Activated naive CD4-positive, alpha-beta T cell treated with anti-CD3 and anti-CD28 coated beads, Interleukin-2, amount 50 U/mL, for 24 hours (primary cell): ENCODE results near the gene SOX2.
A peak's percentile ranks its signal among the peaks of the same experiment; 100 is the strongest.

Experiments
- H3K27ac Mint-ChIP-seq: one replicate; pipeline ENCODE4 v1.8.0; 2021; ENCODE audit warnings: mild to moderate bottlenecking, mixed read lengths
- H3K27me3 Mint-ChIP-seq: one replicate; pipeline ENCODE4 v1.8.0; 2021; ENCODE audit warnings: mixed read lengths
- H3K36me3 Mint-ChIP-seq: one replicate; pipeline ENCODE4 v1.8.0; 2021; ENCODE audit warnings: mixed read lengths
- H3K4me1 Mint-ChIP-seq: one replicate; pipeline ENCODE4 v1.8.0; 2021; ENCODE audit warnings: mixed read lengths
- H3K4me3 Mint-ChIP-seq: one replicate; pipeline ENCODE4 v1.8.0; 2021; ENCODE audit warnings: mild to moderate bottlenecking, mixed read lengths
- H3K9me3 Mint-ChIP-seq: one replicate; pipeline ENCODE4 v1.8.0; 2021; ENCODE audit warnings: mixed read lengths

Gene SOX2

DNA sequence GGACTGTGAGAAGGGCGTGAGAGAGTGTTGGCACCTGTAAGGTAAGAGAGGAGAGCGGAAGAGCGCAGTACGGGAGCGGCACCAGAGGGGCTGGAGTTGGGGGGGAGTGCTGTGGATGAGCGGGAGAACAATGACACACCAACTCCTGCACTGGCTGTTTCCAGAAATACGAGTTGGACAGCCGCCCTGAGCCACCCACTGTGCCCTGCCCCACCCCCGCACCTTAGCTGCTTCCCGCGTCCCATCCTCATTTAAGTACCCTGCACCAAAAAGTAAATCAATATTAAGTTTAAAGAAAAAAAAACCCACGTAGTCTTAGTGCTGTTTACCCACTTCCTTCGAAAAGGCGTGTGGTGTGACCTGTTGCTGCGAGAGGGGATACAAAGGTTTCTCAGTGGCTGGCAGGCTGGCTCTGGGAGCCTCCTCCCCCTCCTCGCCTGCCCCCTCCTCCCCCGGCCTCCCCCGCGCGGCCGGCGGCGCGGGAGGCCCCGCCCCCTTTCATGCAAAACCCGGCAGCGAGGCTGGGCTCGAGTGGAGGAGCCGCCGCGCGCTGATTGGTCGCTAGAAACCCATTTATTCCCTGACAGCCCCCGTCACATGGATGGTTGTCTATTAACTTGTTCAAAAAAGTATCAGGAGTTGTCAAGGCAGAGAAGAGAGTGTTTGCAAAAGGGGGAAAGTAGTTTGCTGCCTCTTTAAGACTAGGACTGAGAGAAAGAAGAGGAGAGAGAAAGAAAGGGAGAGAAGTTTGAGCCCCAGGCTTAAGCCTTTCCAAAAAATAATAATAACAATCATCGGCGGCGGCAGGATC lies at the start of gene SOX2:
Gene SOX2, plus strand, starts transcription at position 601 of the 811 bp plus-strand sequence. CDS start 436 bp downstream, outside the sequence.
- Mint-ChIP-seq H3K27me3 (peaks cover 53% of the 10 kb centered on the region), H3K27ac (no peak within 1 kb of the TSS), H3K4me3 (peak within 1 kb of the TSS; percentile 42), H3K9me3 (peaks cover 13% of the 10 kb centered on the region), H3K36me3 (peaks cover 5% of the 10 kb centered on the region), H3K4me1 (peaks cover 8% of the 10 kb centered on the region)

- Mint-ChIP-seq H3K36me3 (peaks cover 2% of the 10 kb centered on the region), H3K27ac (no peak overlapping the region), H3K4me3 (no peak overlapping the region), H3K4me1 (no peaks in the 10 kb centered on the region), H3K27me3 (peaks cover 18% of the 10 kb centered on the region), H3K9me3 (peaks cover 13% of the 10 kb centered on the region)
Observed at GRCh38 chr3:181683563-181683962, 28.2 kb upstream of the SOX2 start.

GRCh38 chr3:181687190-181687589 lies 24.5 kb upstream of the SOX2 start:
- Mint-ChIP-seq H3K9me3 (peaks cover 7% of the 10 kb centered on the region), H3K4me1 (no peaks in the 10 kb centered on the region), H3K36me3 (peaks cover 2% of the 10 kb centered on the region), H3K27me3 (peaks cover 22% of the 10 kb centered on the region), H3K27ac (no peak overlapping the region), H3K4me3 (no peak overlapping the region)

DNA sequence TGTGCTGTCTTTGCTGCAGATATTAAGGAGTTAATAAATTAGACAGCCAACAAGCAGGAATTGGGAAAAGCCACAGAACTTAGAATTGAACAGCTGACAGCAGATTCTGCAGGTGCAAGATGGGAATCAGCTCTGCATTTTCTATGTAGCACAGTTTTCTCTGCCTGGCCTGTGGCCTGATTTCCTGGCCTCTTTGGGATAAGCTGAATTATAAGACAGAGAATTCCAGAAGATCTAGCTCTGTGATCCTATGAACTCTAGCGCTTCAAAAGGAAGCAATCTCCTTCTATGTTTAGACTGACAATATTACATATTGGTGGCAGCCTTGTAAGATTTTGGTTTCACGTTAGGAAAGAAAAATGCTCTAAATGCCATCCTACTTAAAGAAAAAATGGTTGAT lies 24.0 kb upstream of the SOX2 start:
- Mint-ChIP-seq H3K4me3 (no peak overlapping the region), H3K27me3 (peaks cover 21% of the 10 kb centered on the region), H3K36me3 (peaks cover 2% of the 10 kb centered on the region), H3K4me1 (no peaks in the 10 kb centered on the region), H3K27ac (no peak overlapping the region), H3K9me3 (peaks cover 7% of the 10 kb centered on the region)

- no peak overlapping the region for H3K27ac Mint-ChIP-seq
- H3K9me3 Mint-ChIP-seq: peaks cover 2% of the 10 kb centered on the region
- H3K36me3 Mint-ChIP-seq: peaks cover under 1% of the 10 kb centered on the region
- peaks cover 21% of the 10 kb centered on the region for H3K27me3 Mint-ChIP-seq
- H3K4me1 Mint-ChIP-seq: no peaks in the 10 kb centered on the region
- H3K4me3 Mint-ChIP-seq: no peak overlapping the region
Observed at GRCh38 chr3:181689546-181689945, 22.2 kb upstream of the SOX2 start.

DNA sequence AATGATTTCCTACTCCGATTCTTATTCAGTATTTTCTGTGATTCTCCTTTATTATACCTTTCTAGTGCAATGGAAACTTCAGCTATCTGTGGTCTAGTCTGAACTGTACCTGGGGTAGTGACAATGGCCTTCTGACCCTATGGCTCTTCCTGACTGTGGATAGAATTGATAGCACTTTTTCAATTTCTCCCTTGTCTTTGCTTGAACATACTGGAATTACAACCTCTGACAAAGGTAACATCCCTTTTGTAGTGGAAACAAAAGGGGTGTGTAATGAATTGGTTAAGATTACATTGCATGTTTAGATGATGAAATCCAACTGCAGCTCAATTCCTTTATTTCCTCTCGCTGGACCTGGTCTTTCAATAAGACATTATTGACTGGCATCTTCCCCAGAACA lies 21.0 kb upstream of the SOX2 start:
- no peaks in the 10 kb centered on the region for H3K36me3 Mint-ChIP-seq
- H3K4me3 Mint-ChIP-seq: no peak overlapping the region
- H3K27ac Mint-ChIP-seq: no peak overlapping the region
- peaks cover 2% of the 10 kb centered on the region for H3K4me1 Mint-ChIP-seq
- H3K9me3 Mint-ChIP-seq: no peaks in the 10 kb centered on the region
- H3K27me3 Mint-ChIP-seq: peaks cover 23% of the 10 kb centered on the region

GRCh38 chr3:181691901-181692300 lies 19.8 kb upstream of the SOX2 start:
- Mint-ChIP-seq H3K36me3 (no peaks in the 10 kb centered on the region), H3K27ac (no peak overlapping the region), H3K27me3 (peaks cover 29% of the 10 kb centered on the region), H3K9me3 (peaks cover 1% of the 10 kb centered on the region), H3K4me3 (no peak overlapping the region), H3K4me1 (peaks cover 10% of the 10 kb centered on the region)

GRCh38 chr3:181692311-181693145 lies 19.2 kb upstream of the SOX2 start:
- Mint-ChIP-seq H3K27me3 (peaks cover 31% of the 10 kb centered on the region), H3K36me3 (no peaks in the 10 kb centered on the region), H3K27ac (no peak overlapping the region), H3K9me3 (peaks cover 6% of the 10 kb centered on the region), H3K4me3 (no peak overlapping the region), H3K4me1 (peaks cover 11% of the 10 kb centered on the region)

DNA sequence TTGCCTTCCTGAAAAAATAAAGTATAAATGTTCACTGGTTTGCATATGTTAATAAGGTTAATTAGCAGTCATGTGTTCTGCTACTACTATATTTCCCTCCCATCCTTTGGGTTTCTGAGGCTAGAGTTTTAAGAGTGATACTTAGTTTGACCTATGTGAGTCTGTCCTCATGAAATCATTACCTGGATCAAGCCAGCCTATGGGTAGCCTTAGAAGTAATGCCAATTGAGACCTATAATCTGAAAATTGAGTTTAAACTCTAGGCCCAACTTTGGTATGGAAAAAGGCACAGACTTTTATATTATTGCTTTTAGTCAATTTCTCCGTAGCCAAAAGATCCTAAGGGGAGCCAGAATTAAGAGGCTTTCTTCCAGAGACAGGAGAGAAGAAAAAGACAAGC lies 18.4 kb upstream of the SOX2 start:
- no peak overlapping the region for H3K4me3 Mint-ChIP-seq
- peaks cover 37% of the 10 kb centered on the region for H3K27me3 Mint-ChIP-seq
- H3K4me1 Mint-ChIP-seq: peaks cover 11% of the 10 kb centered on the region
- H3K36me3 Mint-ChIP-seq: no peaks in the 10 kb centered on the region
- peaks cover 12% of the 10 kb centered on the region for H3K9me3 Mint-ChIP-seq
- H3K27ac Mint-ChIP-seq: no peak overlapping the region

DNA sequence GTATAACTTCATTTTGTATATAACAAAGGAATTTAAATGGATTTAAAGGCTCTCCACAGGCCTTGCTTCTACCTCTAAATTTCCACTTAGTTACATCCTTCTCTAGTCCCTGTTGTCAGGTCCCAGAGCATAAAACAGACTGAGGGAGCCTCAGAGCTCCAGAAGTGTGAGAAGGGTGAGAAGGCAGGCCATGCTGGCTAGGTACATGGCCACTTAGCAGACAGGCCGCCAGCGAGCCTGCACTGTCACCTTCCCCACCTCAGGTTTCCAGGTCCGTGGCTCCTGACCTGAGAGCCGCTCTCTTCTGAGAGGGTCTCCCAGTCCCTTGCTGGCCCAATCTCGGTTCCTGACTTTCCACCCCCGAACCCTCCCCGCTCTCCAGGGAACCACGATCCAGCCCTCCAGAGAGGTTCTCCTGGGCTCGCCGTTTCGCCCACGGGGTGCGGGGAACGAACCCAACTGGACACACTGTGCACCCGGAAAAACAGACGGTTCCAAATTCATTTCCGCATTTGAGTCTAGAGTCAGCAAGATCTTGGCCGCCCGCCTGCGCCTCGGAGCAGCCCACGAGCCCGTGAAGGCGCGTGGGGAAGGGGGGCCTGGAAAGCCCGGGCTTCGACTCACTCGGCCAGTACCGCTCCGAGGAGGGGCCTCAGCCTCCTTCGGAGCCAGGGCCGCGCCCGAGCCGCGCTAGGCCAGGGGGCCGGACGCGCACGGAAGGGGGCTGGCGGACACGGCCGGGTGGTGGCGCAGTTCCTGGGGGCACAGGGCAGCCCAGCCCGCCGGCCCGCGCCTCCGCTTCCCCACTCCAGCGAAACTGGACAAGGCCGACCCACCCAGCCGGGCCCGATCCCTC lies 16.7 kb upstream of the SOX2 start:
- no peak overlapping the region for H3K27ac Mint-ChIP-seq
- peaks cover 12% of the 10 kb centered on the region for H3K9me3 Mint-ChIP-seq
- peaks cover 48% of the 10 kb centered on the region for H3K27me3 Mint-ChIP-seq
- H3K36me3 Mint-ChIP-seq: no peaks in the 10 kb centered on the region
- H3K4me1 Mint-ChIP-seq: peaks cover 12% of the 10 kb centered on the region
- no peak overlapping the region for H3K4me3 Mint-ChIP-seq

DNA sequence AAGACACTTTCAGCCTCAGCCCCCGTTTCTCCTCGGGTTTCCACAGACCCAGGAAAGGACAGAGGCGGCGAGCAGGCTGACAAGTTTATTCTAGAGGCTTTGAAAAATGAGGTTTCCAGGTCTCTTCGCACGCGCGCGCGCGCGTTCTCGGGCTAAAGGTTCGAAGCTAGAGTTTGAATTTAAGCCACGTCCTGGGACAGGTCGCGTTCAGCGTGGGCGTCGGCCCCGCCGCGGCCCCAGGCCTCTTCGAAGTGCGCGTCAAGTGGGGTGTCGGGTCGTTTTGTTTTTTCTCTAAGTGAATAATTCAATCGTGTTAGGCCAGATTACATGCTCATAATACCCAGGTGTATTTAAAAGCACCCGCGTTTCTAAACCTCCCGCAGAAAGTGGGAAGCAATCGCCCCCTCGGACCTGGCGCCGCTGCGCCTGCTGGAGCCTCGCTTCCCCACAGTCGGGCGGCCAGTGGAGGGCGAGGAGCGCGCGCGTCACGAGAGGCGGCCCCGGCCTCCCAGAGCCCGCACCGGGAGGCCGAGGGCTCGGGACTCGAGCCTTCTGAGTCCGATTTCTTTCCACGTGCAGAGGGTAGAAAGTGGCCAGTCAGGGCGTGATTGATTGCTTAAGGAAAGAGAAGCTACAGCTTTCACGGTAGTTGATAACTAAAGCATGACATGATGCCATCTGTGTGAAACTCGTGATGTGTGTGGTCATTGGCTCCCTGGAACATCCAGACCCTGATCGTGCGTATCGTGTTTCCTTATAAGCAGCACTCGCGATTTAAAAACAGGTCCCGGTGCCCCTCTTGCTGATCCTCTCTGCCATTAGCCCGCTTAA lies 15.8 kb upstream of the SOX2 start:
- Mint-ChIP-seq H3K36me3 (peaks cover 2% of the 10 kb centered on the region), H3K27ac (no peak overlapping the region), H3K4me3 (peak overlapping the region; percentile 4), H3K4me1 (peaks cover 20% of the 10 kb centered on the region), H3K27me3 (peaks cover 53% of the 10 kb centered on the region), H3K9me3 (peaks cover 17% of the 10 kb centered on the region)

DNA sequence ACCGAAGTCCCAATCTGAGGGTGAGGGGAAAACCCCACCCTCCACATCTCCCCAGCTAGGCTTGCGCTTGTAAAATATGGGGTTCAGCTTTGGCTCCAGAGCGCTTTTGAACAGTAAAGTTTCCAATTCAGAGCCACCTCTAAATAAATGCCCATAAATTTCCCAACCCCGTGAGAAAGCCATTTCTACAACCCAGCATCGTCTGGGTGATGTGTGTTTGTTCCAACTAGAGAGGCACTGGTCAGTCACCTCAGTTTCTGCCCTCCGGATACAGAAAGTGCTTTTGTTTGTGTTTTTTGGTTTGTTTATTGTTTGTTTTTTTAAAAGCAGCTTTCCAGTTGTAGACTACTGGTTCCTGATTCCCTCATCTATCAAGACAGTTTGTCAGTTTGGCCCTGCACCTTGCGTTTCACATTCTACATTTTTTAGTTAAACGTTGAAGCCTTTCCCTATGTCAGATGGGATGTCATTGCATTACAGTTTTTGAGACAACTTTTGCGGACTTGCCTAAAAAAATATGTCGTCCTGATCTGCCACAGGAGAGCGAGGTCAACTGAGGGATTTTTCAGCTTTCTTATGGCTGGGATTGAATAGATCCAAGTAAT lies 15.0 kb upstream of the SOX2 start:
- H3K36me3 Mint-ChIP-seq: peaks cover 2% of the 10 kb centered on the region
- peaks cover 58% of the 10 kb centered on the region for H3K27me3 Mint-ChIP-seq
- H3K27ac Mint-ChIP-seq: no peak overlapping the region
- H3K4me1 Mint-ChIP-seq: peaks cover 21% of the 10 kb centered on the region
- peak overlapping the region; percentile 4 for H3K4me3 Mint-ChIP-seq
- peaks cover 17% of the 10 kb centered on the region for H3K9me3 Mint-ChIP-seq

DNA sequence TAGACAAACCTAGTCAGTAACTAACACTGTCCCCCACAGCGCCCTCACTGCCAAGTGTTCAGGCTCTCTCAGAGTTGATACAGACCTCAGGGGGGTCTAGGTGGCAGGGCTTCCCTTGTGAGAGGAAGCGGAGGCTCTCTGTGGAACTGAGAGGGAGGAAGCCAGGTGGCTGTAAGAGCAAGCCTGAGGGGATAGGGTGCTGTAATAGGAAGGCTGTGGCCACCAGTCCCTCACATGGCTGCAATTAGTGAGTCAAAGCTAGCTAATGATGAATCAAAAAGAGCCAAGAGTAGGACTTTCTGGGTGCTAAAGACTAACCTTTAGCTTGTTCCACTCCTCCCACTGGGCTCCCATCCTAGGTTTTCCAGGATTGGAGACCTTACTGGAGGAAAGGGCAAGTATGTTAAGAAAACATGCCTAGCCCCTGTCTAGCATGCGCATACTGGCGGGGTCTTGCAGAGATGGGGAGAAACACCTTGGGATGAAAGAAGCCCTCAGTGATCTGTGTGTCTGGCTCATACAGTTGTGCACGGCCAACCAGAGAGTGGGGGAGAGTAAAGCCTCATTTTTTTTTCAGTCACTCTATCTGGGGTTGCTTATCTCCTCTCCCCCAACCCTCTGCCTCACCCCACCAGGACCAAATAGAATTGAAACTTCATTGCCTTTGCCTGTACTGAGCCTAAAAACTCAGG lies 13.3 kb upstream of the SOX2 start:
- H3K27me3 Mint-ChIP-seq: peaks cover 63% of the 10 kb centered on the region
- H3K36me3 Mint-ChIP-seq: peaks cover 3% of the 10 kb centered on the region
- peaks cover 20% of the 10 kb centered on the region for H3K9me3 Mint-ChIP-seq
- H3K4me1 Mint-ChIP-seq: peaks cover 21% of the 10 kb centered on the region
- H3K27ac Mint-ChIP-seq: no peak overlapping the region
- no peak overlapping the region for H3K4me3 Mint-ChIP-seq
